ENCODE data around the gene TCF7L1.
"Not testable (repeated sequence)": the region's sequence is repeated elsewhere in the genome, so short reads cannot be mapped to it uniquely, and the experiment has no call there.

TCF7L1 gene

GRCh38 chr2:85342156-85342555 is 209.0 kb downstream of the TCF7L1 start:
- 81 to 84% methylated on average over 3 of the region's 3 CpGs for WGBS, 2 experiments
- no peaks in the 10 kb centered on the region for H3K27me3 ChIP-seq (ENCODE audit: control insufficient read depth, insufficient read depth, low read length, poor library complexity, severe bottlenecking)
- H3K36me3 ChIP-seq (ENCODE audit: control insufficient read depth, insufficient read depth, low read length), result no peaks in the 10 kb centered on the region
- no peak overlapping the region for H3K27ac ChIP-seq (ENCODE audit: insufficient read depth, low read depth, low read length, poor library complexity, severe bottlenecking)
- H3K4me1 ChIP-seq (ENCODE audit: control insufficient read depth, insufficient read depth, low read length), result no peaks in the 10 kb centered on the region
- no peak overlapping the region for H3K4me3 ChIP-seq (ENCODE audit: insufficient read depth, low read depth, low read length)
- H3K9me3 ChIP-seq (ENCODE audit: control insufficient read depth, low read length), result no peaks in the 10 kb centered on the region

- not testable (repeated sequence) for H3K27me3 ChIP-seq (ENCODE audit: control insufficient read depth, insufficient read depth, low read length, poor library complexity, severe bottlenecking); H3K9me3 ChIP-seq (ENCODE audit: control insufficient read depth, low read length); H3K4me3 ChIP-seq (ENCODE audit: insufficient read depth, low read depth, low read length); H3K36me3 ChIP-seq (ENCODE audit: control insufficient read depth, insufficient read depth, low read length); H3K27ac ChIP-seq (ENCODE audit: insufficient read depth, low read depth, low read length, poor library complexity, severe bottlenecking); H3K4me1 ChIP-seq (ENCODE audit: control insufficient read depth, insufficient read depth, low read length)
- WGBS, 2 experiments, result 94 to 95% methylated on average over 10 of the region's 10 CpGs
Measured at GRCh38 chr2:85343207-85343895, 210.2 kb downstream of the TCF7L1 start.

- no peaks in the 10 kb centered on the region for H3K36me3 ChIP-seq (ENCODE audit: control insufficient read depth, insufficient read depth, low read length)
- WGBS, 2 experiments, result 92 to 97% methylated on average over 14 of the region's 14 CpGs
- no peak overlapping the region for H3K4me3 ChIP-seq (ENCODE audit: insufficient read depth, low read depth, low read length)
- H3K4me1 ChIP-seq (ENCODE audit: control insufficient read depth, insufficient read depth, low read length), result no peaks in the 10 kb centered on the region
- H3K27me3 ChIP-seq (ENCODE audit: control insufficient read depth, insufficient read depth, low read length, poor library complexity, severe bottlenecking), result no peaks in the 10 kb centered on the region
- no peaks in the 10 kb centered on the region for H3K9me3 ChIP-seq (ENCODE audit: control insufficient read depth, low read length)
- H3K27ac ChIP-seq (ENCODE audit: insufficient read depth, low read depth, low read length, poor library complexity, severe bottlenecking), result no peak overlapping the region
Measured at GRCh38 chr2:85344356-85344954, 211.3 kb downstream of the TCF7L1 start.

DNA sequence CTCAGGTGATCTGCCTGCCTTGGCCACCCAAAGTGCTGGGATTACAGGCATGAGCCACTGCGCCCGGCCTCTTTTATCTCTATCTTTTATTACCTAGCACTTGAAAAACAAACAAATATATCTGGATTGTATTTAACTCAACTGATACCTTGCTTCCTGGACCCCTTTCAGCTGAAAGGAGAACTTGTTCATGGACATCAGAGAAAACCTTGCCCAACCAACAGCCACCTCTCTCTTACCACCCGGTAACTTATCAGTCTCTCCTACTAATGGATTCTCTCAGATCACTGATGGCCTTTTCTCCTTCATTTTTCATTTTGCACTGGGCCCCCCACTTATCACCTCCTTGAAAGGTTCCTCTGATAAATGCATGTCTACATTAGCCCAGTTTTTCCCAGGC is 214.4 kb downstream of the TCF7L1 start:
- Histone ChIP-seq H3K36me3 (ENCODE audit: control insufficient read depth, insufficient read depth, low read length) (no peaks in the 10 kb centered on the region), H3K9me3 (ENCODE audit: control insufficient read depth, low read length) (no peaks in the 10 kb centered on the region), H3K4me1 (ENCODE audit: control insufficient read depth, insufficient read depth, low read length) (no peaks in the 10 kb centered on the region), H3K27ac (ENCODE audit: insufficient read depth, low read depth, low read length, poor library complexity, severe bottlenecking) (no peak overlapping the region), H3K27me3 (ENCODE audit: control insufficient read depth, insufficient read depth, low read length, poor library complexity, severe bottlenecking) (no peaks in the 10 kb centered on the region), H3K4me3 (ENCODE audit: insufficient read depth, low read depth, low read length) (no peak overlapping the region)
- WGBS, 2 experiments, result 94 to 100% methylated on average over 3 of the region's 3 CpGs

DNA sequence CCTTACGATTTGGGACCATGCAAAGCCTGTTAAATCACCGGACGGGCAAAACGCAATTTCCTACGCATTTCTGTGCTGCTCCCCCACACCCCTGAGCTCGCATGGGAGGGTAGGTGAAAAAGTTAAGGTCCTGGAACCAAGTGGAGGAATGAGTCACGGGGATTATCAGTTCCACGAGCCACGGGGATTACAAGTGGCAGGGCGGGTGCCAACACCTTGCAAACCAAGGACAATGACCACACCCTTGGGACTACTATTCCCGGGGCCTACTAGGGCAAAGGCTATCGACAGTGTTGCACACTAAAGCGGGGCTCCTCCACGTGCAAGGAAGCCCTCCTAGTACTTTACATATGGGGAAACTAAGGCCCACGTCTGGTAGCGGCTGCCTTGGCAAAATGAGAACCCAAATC is 220.7 kb downstream of the TCF7L1 start:
- Histone ChIP-seq H3K4me1 (ENCODE audit: control insufficient read depth, insufficient read depth, low read length) (no peaks in the 10 kb centered on the region), H3K4me3 (ENCODE audit: insufficient read depth, low read depth, low read length) (peak overlapping the region; percentile 70), H3K9me3 (ENCODE audit: control insufficient read depth, low read length) (no peaks in the 10 kb centered on the region), H3K27me3 (ENCODE audit: control insufficient read depth, insufficient read depth, low read length, poor library complexity, severe bottlenecking) (no peaks in the 10 kb centered on the region), H3K27ac (ENCODE audit: insufficient read depth, low read depth, low read length, poor library complexity, severe bottlenecking) (no peak overlapping the region), H3K36me3 (ENCODE audit: control insufficient read depth, insufficient read depth, low read length) (no peaks in the 10 kb centered on the region)
- 76 to 79% methylated on average over 16 of the region's 16 CpGs for WGBS, 2 experiments

DNA sequence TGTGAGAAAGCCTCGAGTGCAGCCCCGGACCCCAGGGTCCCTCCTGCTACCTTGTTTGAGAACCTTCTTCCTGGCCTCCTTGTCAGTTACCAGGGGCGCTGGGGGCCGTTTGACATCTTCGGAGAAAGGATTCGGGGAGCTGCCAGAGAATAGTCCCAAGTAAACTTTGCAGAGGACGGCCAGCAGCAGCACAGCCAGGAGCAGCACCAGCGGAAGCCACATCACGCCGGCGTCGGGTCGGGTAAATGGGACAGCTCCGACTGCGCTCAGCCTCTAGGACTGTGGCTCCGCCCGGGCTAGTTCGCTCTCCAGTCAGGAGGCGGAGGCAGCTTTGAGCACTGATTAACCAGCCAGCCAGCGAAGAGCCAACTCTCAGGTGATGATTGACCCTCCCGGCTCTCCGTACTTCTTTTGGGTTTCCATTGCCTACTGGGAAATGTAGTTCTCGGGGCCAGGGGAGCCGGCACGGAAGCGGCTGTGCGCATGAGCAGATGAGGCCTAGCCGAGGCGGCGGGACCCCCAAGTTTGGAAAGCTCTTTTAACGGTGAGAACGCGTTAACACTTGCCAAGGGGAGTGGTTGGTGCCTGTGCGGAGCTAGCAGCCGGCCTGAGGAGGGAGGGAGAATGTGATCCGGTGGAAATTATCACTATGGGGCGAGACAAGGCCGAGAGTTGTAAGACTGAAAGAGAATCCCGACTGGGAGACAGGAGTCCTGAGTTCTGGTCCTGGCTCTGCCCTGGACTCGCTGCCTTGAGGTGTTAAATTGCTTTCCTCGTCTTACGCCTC is 221.3 kb downstream of the TCF7L1 start, which contains the start of the genes ELMOD3 and RETSAT:
Gene ELMOD3 (plus strand): TSS at position 484 of the 787 bp plus-strand sequence. CDS start 2,430 bp downstream, outside the sequence.
Gene RETSAT (minus strand): TSS at position 243 of the 787 bp plus-strand sequence. CDS start 21 bp downstream, at position 222.
- no peaks in the 10 kb centered on the region for H3K27me3 ChIP-seq (ENCODE audit: control insufficient read depth, insufficient read depth, low read length, poor library complexity, severe bottlenecking)
- no peaks in the 10 kb centered on the region for H3K36me3 ChIP-seq (ENCODE audit: control insufficient read depth, insufficient read depth, low read length)
- H3K4me1 ChIP-seq (ENCODE audit: control insufficient read depth, insufficient read depth, low read length), result no peaks in the 10 kb centered on the region
- WGBS, 2 experiments, result 3 to 4% methylated on average over 42 of the region's 42 CpGs
- no peaks in the 10 kb centered on the region for H3K9me3 ChIP-seq (ENCODE audit: control insufficient read depth, low read length)
- peak within 1 kb of the TSS; percentile 70 for H3K4me3 ChIP-seq (ENCODE audit: insufficient read depth, low read depth, low read length)
- no peak within 1 kb of the TSS for H3K27ac ChIP-seq (ENCODE audit: insufficient read depth, low read depth, low read length, poor library complexity, severe bottlenecking)

GRCh38 chr2:85355073-85355410 is 221.8 kb downstream of the TCF7L1 start:
- Histone ChIP-seq H3K4me1 (ENCODE audit: control insufficient read depth, insufficient read depth, low read length) (no peaks in the 10 kb centered on the region), H3K36me3 (ENCODE audit: control insufficient read depth, insufficient read depth, low read length) (no peaks in the 10 kb centered on the region), H3K4me3 (ENCODE audit: insufficient read depth, low read depth, low read length) (peak overlapping the region; percentile 70), H3K27ac (ENCODE audit: insufficient read depth, low read depth, low read length, poor library complexity, severe bottlenecking) (no peak overlapping the region), H3K27me3 (ENCODE audit: control insufficient read depth, insufficient read depth, low read length, poor library complexity, severe bottlenecking) (no peaks in the 10 kb centered on the region), H3K9me3 (ENCODE audit: control insufficient read depth, low read length) (no peaks in the 10 kb centered on the region)
- 22 to 24% methylated on average over 10 of the region's 10 CpGs for WGBS, 2 experiments

- 90 to 91% methylated on average over 3 of the region's 3 CpGs for WGBS, 2 experiments
- Histone ChIP-seq H3K36me3 (ENCODE audit: control insufficient read depth, insufficient read depth, low read length) (no peaks in the 10 kb centered on the region), H3K27ac (ENCODE audit: insufficient read depth, low read depth, low read length, poor library complexity, severe bottlenecking) (no peak overlapping the region), H3K4me1 (ENCODE audit: control insufficient read depth, insufficient read depth, low read length) (no peaks in the 10 kb centered on the region), H3K9me3 (ENCODE audit: control insufficient read depth, low read length) (no peaks in the 10 kb centered on the region), H3K27me3 (ENCODE audit: control insufficient read depth, insufficient read depth, low read length, poor library complexity, severe bottlenecking) (no peaks in the 10 kb centered on the region), H3K4me3 (ENCODE audit: insufficient read depth, low read depth, low read length) (peak overlapping the region; percentile 70)
Measured at GRCh38 chr2:85355521-85355920, 222.3 kb downstream of the TCF7L1 start.

GRCh38 chr2:85356186-85356585 is 223.0 kb downstream of the TCF7L1 start:
- H3K4me1 ChIP-seq (ENCODE audit: control insufficient read depth, insufficient read depth, low read length), result no peaks in the 10 kb centered on the region
- no peaks in the 10 kb centered on the region for H3K9me3 ChIP-seq (ENCODE audit: control insufficient read depth, low read length)
- H3K4me3 ChIP-seq (ENCODE audit: insufficient read depth, low read depth, low read length), result no peak overlapping the region
- no peak overlapping the region for H3K27ac ChIP-seq (ENCODE audit: insufficient read depth, low read depth, low read length, poor library complexity, severe bottlenecking)
- H3K27me3 ChIP-seq (ENCODE audit: control insufficient read depth, insufficient read depth, low read length, poor library complexity, severe bottlenecking), result no peaks in the 10 kb centered on the region
- 91 to 98% methylated on average over 2 of the region's 2 CpGs for WGBS, 2 experiments
- no peaks in the 10 kb centered on the region for H3K36me3 ChIP-seq (ENCODE audit: control insufficient read depth, insufficient read depth, low read length)

GRCh38 chr2:85357736-85358135 is 224.5 kb downstream of the TCF7L1 start:
- H3K36me3 ChIP-seq (ENCODE audit: control insufficient read depth, insufficient read depth, low read length), result peaks cover 5% of the 10 kb centered on the region
- WGBS, 2 experiments, result 90 to 98% methylated on average over 3 of the region's 3 CpGs
- H3K9me3 ChIP-seq (ENCODE audit: control insufficient read depth, low read length), result no peaks in the 10 kb centered on the region

More at GRCh38 chr2:85357736-85358135, 224.5 kb downstream of the TCF7L1 start:
- Histone ChIP-seq H3K27ac (ENCODE audit: insufficient read depth, low read depth, low read length, poor library complexity, severe bottlenecking) (no peak overlapping the region), H3K4me1 (ENCODE audit: control insufficient read depth, insufficient read depth, low read length) (no peaks in the 10 kb centered on the region), H3K27me3 (ENCODE audit: control insufficient read depth, insufficient read depth, low read length, poor library complexity, severe bottlenecking) (no peaks in the 10 kb centered on the region), H3K4me3 (ENCODE audit: insufficient read depth, low read depth, low read length) (no peak overlapping the region)

Measured in ectodermal cell (in vitro differentiated cells).